MG63 (cell line): ENCODE measurements around the gene ARHGAP6. TPM values are rescaled to one million over a fixed set of nuclear protein-coding genes. Genes with fewer than 3 reads are reported as not detected.

Experiments
- DNase-seq: peaks from one replicate; pipeline ENCODE4 v3.0.0-alpha.2; 2020
- H3K27me3 ChIP-seq: fragments of 250-450 bp; sonication (Bioruptor Pico); 2 replicates; pipeline ENCODE4 v1.5.1; 2020; ENCODE audit warnings: mild to moderate bottlenecking, moderate library complexity
- H3K36me3 ChIP-seq: fragments of 250-450 bp; sonication (Bioruptor Pico); 2 replicates; pipeline ENCODE4 v1.5.1; 2020; ENCODE audit warnings: mild to moderate bottlenecking, moderate library complexity
- H3K4me3 ChIP-seq: fragments of 250-450 bp; sonication (Bioruptor Pico); 2 replicates; pipeline ENCODE4 v1.5.1; 2020; ENCODE audit warnings: mild to moderate bottlenecking, moderate library complexity
- H3K9me3 ChIP-seq: fragments of 250-450 bp; sonication (Bioruptor Pico); 2 replicates; pipeline ENCODE4 v1.5.1; 2020; ENCODE audit warnings: mild to moderate bottlenecking, moderate library complexity
- total RNA-seq: library from RNA; depleted of rRNA; stranded (reverse); fragments of >200 nt; shearing (Covaris generic); gene quantifications from 2 replicates; pipeline ENCODE4 v1.2.3, GENCODE V29; 2014; ENCODE audit warnings: low replicate concordance

ARHGAP6 gene
- total RNA-seq, 1 experiment from 2014 or later = 0.10 TPM

GRCh38 chrX:11434607-11435006 is 231.1 kb downstream of the ARHGAP6 start:
- no peaks in the 10 kb centered on the region for H3K36me3 ChIP-seq

GRCh38 chrX:11431786-11432185 is 233.9 kb downstream of the ARHGAP6 start:
- H3K9me3 ChIP-seq = no peaks in the 10 kb centered on the region
- no peak for DNase-seq
- H3K36me3 ChIP-seq = no peaks in the 10 kb centered on the region
- H3K4me3 ChIP-seq = no peak overlapping the region
- H3K27me3 ChIP-seq = no peaks in the 10 kb centered on the region

More at GRCh38 chrX:11434607-11435006, 231.1 kb downstream of the ARHGAP6 start:
- Histone ChIP-seq H3K4me3 (no peak overlapping the region), H3K9me3 (no peaks in the 10 kb centered on the region), H3K27me3 (no peaks in the 10 kb centered on the region)
- DNase-seq = no peak

GRCh38 chrX:11430271-11430670 is 235.4 kb downstream of the ARHGAP6 start:
- H3K36me3 ChIP-seq = no peaks in the 10 kb centered on the region
- no peaks in the 10 kb centered on the region for H3K27me3 ChIP-seq
- no peak overlapping the region for H3K4me3 ChIP-seq
- no peak for DNase-seq
- no peaks in the 10 kb centered on the region for H3K9me3 ChIP-seq

GRCh38 chrX:11429538-11430085 is 236.1 kb downstream of the ARHGAP6 start:
- H3K4me3 ChIP-seq = no peak overlapping the region
- H3K36me3 ChIP-seq = no peaks in the 10 kb centered on the region
- DNase-seq = no peak
- no peaks in the 10 kb centered on the region for H3K9me3 ChIP-seq
- no peaks in the 10 kb centered on the region for H3K27me3 ChIP-seq

- DNase-seq = no peak
- no peak overlapping the region for H3K4me3 ChIP-seq
Observed at GRCh38 chrX:11427453-11428071, 238.2 kb downstream of the ARHGAP6 start.

GRCh38 chrX:11426712-11427452 is 238.8 kb downstream of the ARHGAP6 start:
- DNase-seq = no peak

More at GRCh38 chrX:11427453-11428071, 238.2 kb downstream of the ARHGAP6 start:
- Histone ChIP-seq H3K9me3 (no peaks in the 10 kb centered on the region), H3K36me3 (no peaks in the 10 kb centered on the region), H3K27me3 (no peaks in the 10 kb centered on the region)

GRCh38 chrX:11424903-11425674 is 240.6 kb downstream of the ARHGAP6 start:
- no peak overlapping the region for H3K4me3 ChIP-seq
- DNase-seq = no peak
- H3K36me3 ChIP-seq = no peaks in the 10 kb centered on the region
- no peaks in the 10 kb centered on the region for H3K27me3 ChIP-seq
- H3K9me3 ChIP-seq = no peaks in the 10 kb centered on the region

More at GRCh38 chrX:11426712-11427452, 238.8 kb downstream of the ARHGAP6 start:
- Histone ChIP-seq H3K4me3 (no peak overlapping the region), H3K27me3 (no peaks in the 10 kb centered on the region), H3K36me3 (no peaks in the 10 kb centered on the region), H3K9me3 (no peaks in the 10 kb centered on the region)

GRCh38 chrX:11423949-11424348 is 241.8 kb downstream of the ARHGAP6 start:
- Histone ChIP-seq H3K4me3 (no peak overlapping the region), H3K27me3 (no peaks in the 10 kb centered on the region), H3K36me3 (no peaks in the 10 kb centered on the region), H3K9me3 (no peaks in the 10 kb centered on the region)
- DNase-seq = no peak

- Histone ChIP-seq H3K9me3 (no peaks in the 10 kb centered on the region), H3K27me3 (no peaks in the 10 kb centered on the region), H3K4me3 (no peak overlapping the region), H3K36me3 (no peaks in the 10 kb centered on the region)
- DNase-seq = peak; percentile 48
Observed at GRCh38 chrX:11423362-11423818, 242.3 kb downstream of the ARHGAP6 start.

- H3K36me3 ChIP-seq = no peaks in the 10 kb centered on the region
- no peaks in the 10 kb centered on the region for H3K27me3 ChIP-seq
- DNase-seq = no peak
- no peak overlapping the region for H3K4me3 ChIP-seq
- no peaks in the 10 kb centered on the region for H3K9me3 ChIP-seq
Observed at GRCh38 chrX:11422525-11422857, 243.2 kb downstream of the ARHGAP6 start.

GRCh38 chrX:11421805-11422524 is 243.8 kb downstream of the ARHGAP6 start:
- Histone ChIP-seq H3K4me3 (no peak overlapping the region), H3K36me3 (no peaks in the 10 kb centered on the region), H3K27me3 (no peaks in the 10 kb centered on the region), H3K9me3 (no peaks in the 10 kb centered on the region)
- peak; percentile 8 for DNase-seq

- Histone ChIP-seq H3K4me3 (no peak overlapping the region), H3K9me3 (no peaks in the 10 kb centered on the region), H3K27me3 (no peaks in the 10 kb centered on the region), H3K36me3 (no peaks in the 10 kb centered on the region)
- DNase-seq = no peak
Observed at GRCh38 chrX:11420851-11421250, 244.9 kb downstream of the ARHGAP6 start.

GRCh38 chrX:11419102-11419501 is 246.6 kb downstream of the ARHGAP6 start:
- no peaks in the 10 kb centered on the region for H3K9me3 ChIP-seq
- no peak overlapping the region for H3K4me3 ChIP-seq
- no peak for DNase-seq
- no peaks in the 10 kb centered on the region for H3K27me3 ChIP-seq
- no peaks in the 10 kb centered on the region for H3K36me3 ChIP-seq

- Histone ChIP-seq H3K4me3 (no peak overlapping the region), H3K36me3 (no peaks in the 10 kb centered on the region), H3K9me3 (no peaks in the 10 kb centered on the region), H3K27me3 (no peaks in the 10 kb centered on the region)
- no peak for DNase-seq
Observed at GRCh38 chrX:11416600-11416999, 249.1 kb downstream of the ARHGAP6 start.

- Histone ChIP-seq H3K27me3 (no peaks in the 10 kb centered on the region), H3K4me3 (no peak overlapping the region), H3K36me3 (no peaks in the 10 kb centered on the region), H3K9me3 (no peaks in the 10 kb centered on the region)
- DNase-seq = no peak
Observed at GRCh38 chrX:11414091-11414490, 251.6 kb downstream of the ARHGAP6 start.

GRCh38 chrX:11412715-11413623 is 252.8 kb downstream of the ARHGAP6 start:
- no peaks in the 10 kb centered on the region for H3K36me3 ChIP-seq
- no peaks in the 10 kb centered on the region for H3K9me3 ChIP-seq
- peak; percentile 89 for DNase-seq
- no peak overlapping the region for H3K4me3 ChIP-seq
- no peaks in the 10 kb centered on the region for H3K27me3 ChIP-seq
